ENCODE data around the gene VPS18.

GRCh38 chr15:40859206-40859851 lies 34.9 kb upstream of the VPS18 start:
- TF ChIP-seq JUND (IDR thresholded peaks at IDR 0.05), result no peak
- no peak for TF ChIP-seq HNF4G (IDR thresholded peaks at IDR 0.05)
- TF ChIP-seq SP1 (IDR thresholded peaks at IDR 0.05), result no peak

Measured in liver (tissue), 2 donors.